ENCODE data around the gene OSBPL2. TPM values are rescaled to one million over a fixed set of nuclear protein-coding genes. Genes with fewer than 3 reads are reported as not detected.

OSBPL2 gene
- total RNA-seq, 1 donor from 2014 or later = 56.7 TPM

GRCh38 chr20:62282103-62282502 is 43.8 kb downstream of the OSBPL2 start:
- no peaks in the 10 kb centered on the region for H3K9me3 Mint-ChIP-seq (ENCODE audit: low read depth)
- no peaks in the 10 kb centered on the region for H3K4me1 Mint-ChIP-seq (ENCODE audit: low read depth)
- peaks cover 16% of the 10 kb centered on the region for H3K36me3 Mint-ChIP-seq (ENCODE audit: insufficient read depth)
- TF ChIP-seq, protein P1, sequence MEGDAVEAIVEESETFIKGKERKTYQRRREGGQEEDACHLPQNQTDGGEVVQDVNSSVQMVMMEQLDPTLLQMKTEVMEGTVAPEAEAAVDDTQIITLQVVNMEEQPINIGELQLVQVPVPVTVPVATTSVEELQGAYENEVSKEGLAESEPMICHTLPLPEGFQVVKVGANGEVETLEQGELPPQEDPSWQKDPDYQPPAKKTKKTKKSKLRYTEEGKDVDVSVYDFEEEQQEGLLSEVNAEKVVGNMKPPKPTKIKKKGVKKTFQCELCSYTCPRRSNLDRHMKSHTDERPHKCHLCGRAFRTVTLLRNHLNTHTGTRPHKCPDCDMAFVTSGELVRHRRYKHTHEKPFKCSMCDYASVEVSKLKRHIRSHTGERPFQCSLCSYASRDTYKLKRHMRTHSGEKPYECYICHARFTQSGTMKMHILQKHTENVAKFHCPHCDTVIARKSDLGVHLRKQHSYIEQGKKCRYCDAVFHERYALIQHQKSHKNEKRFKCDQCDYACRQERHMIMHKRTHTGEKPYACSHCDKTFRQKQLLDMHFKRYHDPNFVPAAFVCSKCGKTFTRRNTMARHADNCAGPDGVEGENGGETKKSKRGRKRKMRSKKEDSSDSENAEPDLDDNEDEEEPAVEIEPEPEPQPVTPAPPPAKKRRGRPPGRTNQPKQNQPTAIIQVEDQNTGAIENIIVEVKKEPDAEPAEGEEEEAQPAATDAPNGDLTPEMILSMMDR (IDR thresholded peaks at IDR 0.05; ENCODE audit: unreplicated experiment) = no peak
- DNase-seq (ENCODE audit: low spot score, unreplicated experiment) = no peak
- H3K4me3 Mint-ChIP-seq (ENCODE audit: low read depth) = no peak overlapping the region
- no peak overlapping the region for H3K27ac Mint-ChIP-seq
- H3K27me3 Mint-ChIP-seq = no peaks in the 10 kb centered on the region

- H3K27me3 Mint-ChIP-seq = no peaks in the 10 kb centered on the region
- H3K4me3 Mint-ChIP-seq (ENCODE audit: low read depth) = no peak overlapping the region
- H3K4me1 Mint-ChIP-seq (ENCODE audit: low read depth) = no peaks in the 10 kb centered on the region
- H3K27ac Mint-ChIP-seq = no peak overlapping the region
- H3K36me3 Mint-ChIP-seq (ENCODE audit: insufficient read depth) = peaks cover 16% of the 10 kb centered on the region
- TF ChIP-seq, protein P1 (IDR thresholded peaks at IDR 0.05; ENCODE audit: unreplicated experiment) = no peak
- H3K9me3 Mint-ChIP-seq (ENCODE audit: low read depth) = no peaks in the 10 kb centered on the region
- no peak for DNase-seq (ENCODE audit: low spot score, unreplicated experiment)
Measured at GRCh38 chr20:62282877-62283503, 44.7 kb downstream of the OSBPL2 start.

GRCh38 chr20:62284448-62284847 is 46.1 kb downstream of the OSBPL2 start:
- no peak overlapping the region for H3K4me3 Mint-ChIP-seq (ENCODE audit: low read depth)
- peaks cover 13% of the 10 kb centered on the region for H3K36me3 Mint-ChIP-seq (ENCODE audit: insufficient read depth)
- no peaks in the 10 kb centered on the region for H3K27me3 Mint-ChIP-seq
- no peak for DNase-seq (ENCODE audit: low spot score, unreplicated experiment)
- H3K4me1 Mint-ChIP-seq (ENCODE audit: low read depth) = no peaks in the 10 kb centered on the region
- H3K9me3 Mint-ChIP-seq (ENCODE audit: low read depth) = no peaks in the 10 kb centered on the region
- no peak overlapping the region for H3K27ac Mint-ChIP-seq
- TF ChIP-seq, protein P1 (IDR thresholded peaks at IDR 0.05; ENCODE audit: unreplicated experiment) = no peak

- Mint-ChIP-seq H3K9me3 (ENCODE audit: low read depth) (no peaks in the 10 kb centered on the region), H3K27ac (no peak overlapping the region), H3K36me3 (ENCODE audit: insufficient read depth) (peaks cover 13% of the 10 kb centered on the region), H3K4me1 (ENCODE audit: low read depth) (no peaks in the 10 kb centered on the region), H3K4me3 (ENCODE audit: low read depth) (no peak overlapping the region), H3K27me3 (no peaks in the 10 kb centered on the region)
- no peak for DNase-seq (ENCODE audit: low spot score, unreplicated experiment)
- TF ChIP-seq, protein P1 (IDR thresholded peaks at IDR 0.05; ENCODE audit: unreplicated experiment) = no peak
Measured at GRCh38 chr20:62285151-62285550, 46.8 kb downstream of the OSBPL2 start.

GRCh38 chr20:62285722-62286121 is 47.4 kb downstream of the OSBPL2 start:
- Mint-ChIP-seq H3K27me3 (no peaks in the 10 kb centered on the region), H3K4me3 (ENCODE audit: low read depth) (no peak overlapping the region), H3K36me3 (ENCODE audit: insufficient read depth) (peaks cover 13% of the 10 kb centered on the region), H3K9me3 (ENCODE audit: low read depth) (no peaks in the 10 kb centered on the region), H3K27ac (no peak overlapping the region), H3K4me1 (ENCODE audit: low read depth) (no peaks in the 10 kb centered on the region)
- TF ChIP-seq, protein P1 (IDR thresholded peaks at IDR 0.05; ENCODE audit: unreplicated experiment) = no peak
- no peak for DNase-seq (ENCODE audit: low spot score, unreplicated experiment)
